CD4-positive, alpha-beta memory T cell (primary cell): ENCODE results near the gene ZMYND8. TPM values are rescaled to one million over a fixed set of nuclear protein-coding genes. Genes with fewer than 3 reads are reported as not detected.

ENCODE experiments used
- CTCF ChIA-PET: fragments of 350-600 bp; sonication (Branson Sonifier 250); formaldehyde crosslinking; loops from one replicate; lab custom pipeline; 2021; ENCODE audit warnings: inconsistent platforms; ENCODE audit not compliant: partially characterized antibody; lab: Charles Lee
- POLR2A ChIA-PET: fragments of 350-600 bp; sonication (Branson Sonifier 250); formaldehyde crosslinking; loops from one replicate; lab custom pipeline; 2021; ENCODE audit not compliant: partially characterized antibody; lab: Charles Lee
- DNase-seq, 5 donors: peaks; one replicate each; pipeline versions ENCODE4 v3.0.0 to v3.0.0-alpha.2; 2020 to 2022; ENCODE audit warnings: mixed read lengths in 1 of 5
- H3K27ac ChIP-seq: one replicate; pipeline ENCODE4 v1.7.0; 2013; ENCODE audit warnings: low read depth, low read length
- H3K27me3 ChIP-seq: 2 replicates; pipeline ENCODE4 v1.7.0; 2013; ENCODE audit warnings: mild to moderate bottlenecking, low read length, moderate library complexity; ENCODE audit not compliant: insufficient read depth
- H3K36me3 ChIP-seq: 2 replicates; pipeline ENCODE4 v1.7.0; 2013; ENCODE audit warnings: mild to moderate bottlenecking, low read length, moderate library complexity; ENCODE audit not compliant: insufficient read depth
- H3K4me1 ChIP-seq: 2 replicates; pipeline ENCODE4 v1.7.0; 2013; ENCODE audit warnings: mild to moderate bottlenecking, low read length, moderate library complexity; ENCODE audit not compliant: insufficient read depth
- H3K4me3 ChIP-seq, 2 donors: one replicate each; pipeline ENCODE4 v1.7.0; 2013; ENCODE audit warnings: low read length in 2 of 2, mild to moderate bottlenecking in 1 of 2
- H3K9me3 ChIP-seq, 2 donors: one replicate each; pipeline ENCODE4 v1.7.0; 2013; ENCODE audit warnings: low read length in 2 of 2, control low read depth in 1 of 2; ENCODE audit not compliant: control insufficient read depth in 1 of 2
- H3K27ac Mint-ChIP-seq, 7 donors: one replicate each; pipeline ENCODE4 v1.8.0; 2020 to 2021; ENCODE audit warnings: mixed read lengths in 7 of 7, mild to moderate bottlenecking in 6 of 7, inconsistent platforms in 3 of 7, moderate library complexity in 3 of 7
- H3K27me3 Mint-ChIP-seq, 2 donors: one replicate each; pipeline ENCODE4 v1.8.0; 2020 to 2021; ENCODE audit warnings: mixed read lengths in 2 of 2
- H3K36me3 Mint-ChIP-seq, 2 donors: one replicate each; pipeline ENCODE4 v1.8.0; 2020 to 2021; ENCODE audit warnings: mixed read lengths in 2 of 2, inconsistent platforms in 1 of 2, mild to moderate bottlenecking in 1 of 2
- H3K4me1 Mint-ChIP-seq, 4 donors: one replicate each; pipeline ENCODE4 v1.8.0; 2020 to 2021; ENCODE audit warnings: mixed read lengths in 4 of 4, mild to moderate bottlenecking in 1 of 4
- H3K4me3 Mint-ChIP-seq, 8 donors: one replicate each; pipeline ENCODE4 v1.8.0; 2020 to 2021; ENCODE audit warnings: mixed read lengths in 8 of 8, mild to moderate bottlenecking in 7 of 8, moderate library complexity in 6 of 8, inconsistent platforms in 3 of 8
- H3K9me3 Mint-ChIP-seq, 8 donors: one replicate each; pipeline ENCODE4 v1.8.0; 2020 to 2021; ENCODE audit warnings: mixed read lengths in 8 of 8, mild to moderate bottlenecking in 5 of 8, inconsistent platforms in 3 of 8, moderate library complexity in 1 of 8
- intact Hi-C: fragments of 100-400 bp; cut with micrococcal nuclease; formaldehyde crosslinking; loops from one replicate; pipeline ENCODE4 v1.15.1; 2023
- polyA plus RNA-seq, 2 donors: library from polyadenylated mRNA; unstranded; fragments of 300-500 nt; fragmentation: Illumina TruSeq; gene quantifications; one replicate each; pipeline ENCODE4 v1.2.3, GENCODE V29; 2021
- total RNA-seq, 2 experiments: library from RNA; stranded (reverse); gene quantifications; one replicate each; pipeline ENCODE4 v1.2.3, GENCODE V29; 2021

ZMYND8 gene
- total and polyA plus RNA-seq, 4 experiments from 2014 or later, result 3.5 to 48.5 (median 33.9) TPM

DNA sequence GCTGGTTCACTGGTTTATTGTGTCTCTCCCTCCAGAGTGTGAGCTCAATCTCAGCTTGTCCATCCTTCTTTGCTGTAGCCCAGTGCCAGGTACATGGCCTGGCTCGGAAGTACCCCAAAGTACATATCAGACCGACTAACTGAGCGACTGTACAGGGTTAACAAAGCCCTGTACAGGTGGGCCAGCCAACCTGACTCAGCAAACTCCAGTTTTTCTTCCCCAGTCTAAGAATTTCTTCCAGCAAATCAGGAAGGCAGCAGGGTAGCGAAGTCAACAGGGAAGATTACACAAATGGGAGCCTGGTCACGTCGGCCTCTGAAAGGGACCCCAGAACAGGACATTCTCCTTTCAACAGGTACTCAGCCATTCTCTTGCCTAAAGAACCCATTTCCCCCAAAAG, 31.3 kb downstream of the ZMYND8 start:
- Histone ChIP-seq H3K4me3 (no peak overlapping the region), H3K27ac (no peak overlapping the region), H3K36me3 (peaks cover 3% of the 10 kb centered on the region), H3K9me3 (no peaks in the 10 kb centered on the region), H3K4me1 (peaks cover 39% of the 10 kb centered on the region), H3K27me3 (no peaks in the 10 kb centered on the region)
- H3K9me3 Mint-ChIP-seq, result peaks cover 0 to 2% (median 0%) of the 10 kb centered on the region in 8 donors
- no peak for DNase-seq
- POLR2A ChIA-PET, result interaction anchor here (1.2 kb wide), 1 partner anchor 10 kb away, joined by 3 read pairs; no protein-coding TSS in a partner anchor
- CTCF ChIA-PET, result interaction anchor here (1.2 kb wide), 1 partner anchor 11 kb away, joined by 4 read pairs; no protein-coding TSS in a partner anchor
- peak overlapping the region in 4 of 7 donors; percentile 7 to 78 (median 54) for H3K27ac Mint-ChIP-seq
- H3K27me3 Mint-ChIP-seq, result no peaks in the 10 kb centered on the region
- intact Hi-C loops, result no loop called here
- H3K4me1 Mint-ChIP-seq, result peaks cover 34 to 74% (median 49%) of the 10 kb centered on the region in 4 donors
- H3K36me3 Mint-ChIP-seq, result peaks cover 10 to 15% of the 10 kb centered on the region in 2 donors
- peak overlapping the region in 1 of 8 donors; percentile 60 for H3K4me3 Mint-ChIP-seq

DNA sequence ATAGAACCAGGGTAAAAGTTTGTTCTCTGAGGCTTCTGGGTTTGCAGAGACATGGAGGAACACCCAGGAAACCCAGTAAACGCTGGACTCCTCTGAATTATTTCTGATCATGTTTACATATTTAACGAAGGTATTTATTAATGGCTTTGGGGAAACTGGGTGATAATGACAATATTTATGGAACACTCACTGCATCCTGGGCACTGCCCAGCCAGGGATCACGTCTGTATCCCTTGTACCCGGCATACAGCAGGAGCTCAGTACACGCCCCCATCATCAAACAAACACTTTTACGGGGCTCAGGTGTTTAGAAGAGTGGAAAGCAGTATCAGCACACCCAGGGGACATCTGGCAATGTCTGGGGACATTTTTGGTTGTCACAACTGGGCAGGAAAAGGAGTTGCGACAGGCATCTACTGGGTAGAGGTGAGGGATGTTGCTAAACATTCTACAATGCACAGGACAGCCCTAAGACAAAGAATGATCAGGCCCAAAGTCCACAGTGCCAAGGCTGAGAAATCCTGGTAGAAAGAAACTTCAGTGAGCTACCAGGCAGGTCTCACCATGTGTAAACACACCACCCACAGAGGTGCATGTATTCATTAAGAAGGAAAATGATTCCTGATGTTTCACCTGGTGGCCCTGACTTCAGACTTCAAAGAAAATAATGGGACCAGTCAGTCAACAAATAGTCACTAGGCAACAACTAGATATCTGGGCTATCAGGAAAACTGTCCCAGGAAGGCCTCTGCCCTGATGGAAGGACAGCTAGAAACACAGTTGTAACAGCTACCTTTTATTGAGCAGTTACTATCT, 35.3 kb downstream of the ZMYND8 start:
- no peak overlapping the region for H3K4me3 Mint-ChIP-seq
- H3K36me3 Mint-ChIP-seq, result peaks cover 0 to 5% of the 10 kb centered on the region in 2 donors
- Histone ChIP-seq H3K36me3 (peaks cover 3% of the 10 kb centered on the region), H3K27ac (no peak overlapping the region), H3K4me3 (no peak overlapping the region), H3K4me1 (peaks cover 61% of the 10 kb centered on the region), H3K9me3 (no peaks in the 10 kb centered on the region), H3K27me3 (no peaks in the 10 kb centered on the region)
- CTCF ChIA-PET, result interaction anchor here (0.6 to 1.1 kb wide), 2 partner anchors 49 to 1489 kb away, joined by 3 to 4 read pairs; no protein-coding TSS in a partner anchor
- POLR2A ChIA-PET, result no interaction called here
- H3K27me3 Mint-ChIP-seq, result no peaks in the 10 kb centered on the region
- peaks cover 0 to 2% (median 0%) of the 10 kb centered on the region in 8 donors for H3K9me3 Mint-ChIP-seq
- peak overlapping the region in 6 of 7 donors; percentile 3 to 74 (median 60) for H3K27ac Mint-ChIP-seq
- intact Hi-C loops, result no loop called here
- no peak for DNase-seq
- H3K4me1 Mint-ChIP-seq, result peaks cover 44 to 86% (median 65%) of the 10 kb centered on the region in 4 donors

DNA sequence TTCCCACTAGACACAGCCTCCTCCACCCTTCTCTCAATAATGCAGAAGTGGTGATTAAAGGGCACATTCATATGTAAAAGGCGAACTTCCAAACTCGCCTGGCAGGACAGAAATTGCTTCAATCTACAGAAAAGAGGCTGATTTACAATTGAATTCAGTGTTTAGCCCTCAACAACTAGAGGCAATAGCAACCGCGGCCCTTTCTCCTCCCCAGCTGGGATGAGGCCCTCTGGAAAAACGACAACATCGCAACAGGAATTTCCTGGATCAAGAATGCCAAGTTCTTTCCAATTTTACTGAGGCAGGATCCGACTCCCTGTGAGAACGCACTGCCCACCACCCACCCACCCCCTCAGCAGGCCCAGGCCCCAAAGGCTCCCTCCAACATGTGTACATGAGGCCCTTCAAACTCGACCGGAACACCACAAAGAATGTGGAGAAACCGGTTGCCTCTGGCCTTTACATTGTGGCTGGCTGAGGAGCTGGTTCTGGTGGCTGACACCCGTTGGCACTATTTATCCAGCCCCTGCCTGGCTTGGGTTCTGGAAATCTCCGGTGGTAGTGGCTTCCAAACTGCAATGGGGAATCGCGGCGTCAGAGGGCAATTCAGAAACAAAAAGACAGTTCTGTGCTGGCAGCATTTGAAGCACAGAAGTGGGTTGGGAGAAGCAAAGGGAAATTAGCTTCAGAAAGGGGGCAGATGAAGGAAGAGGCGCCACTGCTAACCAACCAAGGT, 36.8 kb downstream of the ZMYND8 start:
- no peaks in the 10 kb centered on the region for H3K27me3 Mint-ChIP-seq
- Histone ChIP-seq H3K36me3 (peaks cover 6% of the 10 kb centered on the region), H3K4me3 (no peak overlapping the region), H3K27me3 (no peaks in the 10 kb centered on the region), H3K9me3 (no peaks in the 10 kb centered on the region), H3K27ac (no peak overlapping the region), H3K4me1 (peaks cover 66% of the 10 kb centered on the region)
- peaks cover under 1 to 5% of the 10 kb centered on the region in 2 donors for H3K36me3 Mint-ChIP-seq
- DNase-seq, result no peak
- peak overlapping the region; percentile 78 to 91 (median 85) for H3K27ac Mint-ChIP-seq
- intact Hi-C loops, result loop anchor here (5.0 kb wide), 1 partner anchor 38 kb away; the partner anchor contains the start of gene ZMYND8
- peak overlapping the region in 2 of 8 donors; percentile 28 to 40 for H3K4me3 Mint-ChIP-seq
- CTCF ChIA-PET, result interaction anchor here (1.6 kb wide), 1 partner anchor 64 kb away, joined by 6 read pairs; no protein-coding TSS in a partner anchor
- H3K4me1 Mint-ChIP-seq, result peaks cover 45 to 89% (median 70%) of the 10 kb centered on the region in 4 donors
- POLR2A ChIA-PET, result no interaction called here
- no peaks in the 10 kb centered on the region for H3K9me3 Mint-ChIP-seq

DNA sequence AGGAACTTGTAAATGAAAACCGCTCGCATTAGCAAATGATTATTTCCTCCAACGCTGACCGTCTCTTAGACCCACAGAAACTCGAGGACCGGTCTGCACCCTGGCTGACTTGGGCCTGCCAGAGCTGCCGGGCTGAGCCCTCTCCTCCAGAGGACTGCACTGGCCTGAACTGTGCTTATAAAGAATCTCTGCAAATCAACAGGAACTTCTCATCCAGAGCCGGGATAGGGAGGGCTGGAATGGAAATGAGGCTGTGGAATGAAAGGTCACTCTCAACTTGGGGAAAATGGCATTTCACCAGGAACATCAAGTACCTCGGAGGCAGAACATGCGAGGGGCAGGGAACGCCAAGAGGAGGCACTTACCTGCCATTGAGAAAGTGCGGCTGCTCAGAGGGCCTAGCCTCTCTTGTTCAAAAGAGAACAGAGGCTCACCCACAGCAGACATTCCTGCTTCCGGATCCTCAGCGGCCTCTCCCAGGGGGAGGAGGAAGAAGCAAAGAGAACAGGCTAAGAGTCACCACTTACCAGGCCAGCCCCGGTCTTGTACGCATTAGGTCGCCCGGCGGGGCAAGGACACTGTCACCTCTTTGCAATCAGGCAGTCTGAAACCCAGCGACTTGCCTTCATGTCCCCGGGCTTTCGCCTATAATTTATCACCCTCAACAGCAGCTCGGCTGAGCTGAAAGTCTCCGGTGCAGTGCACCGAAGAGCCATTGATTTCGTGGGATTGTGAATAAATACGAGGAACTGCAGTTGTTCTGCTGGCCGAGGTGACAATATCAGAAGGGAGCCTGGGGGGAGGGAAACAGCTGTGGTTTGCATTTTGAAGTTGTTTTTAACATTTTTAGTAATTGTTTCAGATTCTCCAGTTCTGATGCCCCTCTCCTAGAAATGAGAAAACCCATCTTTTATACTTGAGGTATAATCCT, 37.6 kb downstream of the ZMYND8 start:
- H3K36me3 Mint-ChIP-seq, result peaks cover 3 to 4% of the 10 kb centered on the region in 2 donors
- H3K4me1 Mint-ChIP-seq, result peaks cover 44 to 88% (median 70%) of the 10 kb centered on the region in 4 donors
- intact Hi-C loops, result loop anchor here (5.0 kb wide), 1 partner anchor 38 kb away; the partner anchor contains the start of gene ZMYND8
- DNase-seq, result no peak
- H3K4me3 Mint-ChIP-seq, result peak overlapping the region in 4 of 8 donors; percentile 25 to 54 (median 43)
- Histone ChIP-seq H3K4me1 (peaks cover 66% of the 10 kb centered on the region), H3K27ac (no peak overlapping the region), H3K4me3 (no peak overlapping the region), H3K36me3 (peaks cover 6% of the 10 kb centered on the region), H3K27me3 (no peaks in the 10 kb centered on the region), H3K9me3 (no peaks in the 10 kb centered on the region)
- peak overlapping the region; percentile 26 to 91 (median 81) for H3K27ac Mint-ChIP-seq
- no peaks in the 10 kb centered on the region for H3K9me3 Mint-ChIP-seq
- CTCF ChIA-PET, result interaction anchor here (1.6 to 2.6 kb wide), 2 partner anchors 64 to 65 kb away, joined by 6 to 12 read pairs; no protein-coding TSS in a partner anchor
- no peaks in the 10 kb centered on the region for H3K27me3 Mint-ChIP-seq
- POLR2A ChIA-PET, result no interaction called here

DNA sequence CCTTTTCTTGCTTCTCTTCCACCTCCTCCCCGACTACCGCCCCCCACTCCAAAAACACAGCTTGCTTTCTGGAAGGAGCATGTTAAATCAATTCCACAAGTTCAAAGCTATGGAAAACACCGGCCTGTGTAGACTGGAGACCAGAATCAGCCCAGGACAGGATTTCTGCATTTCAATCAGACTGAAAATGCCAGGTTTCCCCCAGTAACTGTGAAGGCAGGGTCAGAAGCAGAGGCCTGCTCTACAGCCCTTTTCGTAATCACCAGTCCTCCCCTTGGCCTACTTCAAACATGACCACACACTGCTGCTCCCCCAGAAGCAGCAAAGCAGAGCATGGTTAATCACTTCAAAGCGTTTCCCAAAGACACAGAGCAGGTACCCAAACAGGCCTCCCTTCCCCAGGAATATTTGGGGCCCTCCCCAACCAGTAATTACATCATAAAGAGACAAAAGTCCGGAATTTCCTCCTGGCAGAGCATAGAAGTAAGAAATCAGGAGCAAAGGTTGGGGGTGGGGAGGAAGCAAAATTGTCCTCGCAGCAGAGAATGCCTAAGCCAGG, 38.4 kb downstream of the ZMYND8 start:
- Histone ChIP-seq H3K27ac (peak overlapping the region; percentile 12), H3K36me3 (peaks cover 6% of the 10 kb centered on the region), H3K9me3 (no peaks in the 10 kb centered on the region), H3K27me3 (no peaks in the 10 kb centered on the region), H3K4me1 (peaks cover 65% of the 10 kb centered on the region), H3K4me3 (no peak overlapping the region)
- H3K4me3 Mint-ChIP-seq, result peak overlapping the region in 6 of 8 donors; percentile 20 to 59 (median 48)
- intact Hi-C loops, result loop anchor here (5.0 kb wide), 1 partner anchor 39 kb away; the partner anchor contains the start of gene ZMYND8
- no peaks in the 10 kb centered on the region for H3K27me3 Mint-ChIP-seq
- H3K36me3 Mint-ChIP-seq, result peaks cover 3 to 4% of the 10 kb centered on the region in 2 donors
- POLR2A ChIA-PET, result interaction anchor here (0.5 to 1.1 kb wide), 2 partner anchors 32 to 1370 kb away, joined by 3 read pairs; no protein-coding TSS in a partner anchor
- CTCF ChIA-PET, result interaction anchor here (1.2 to 2.6 kb wide), 2 partner anchors 45 to 66 kb away, joined by 5 to 12 read pairs; no protein-coding TSS in a partner anchor
- H3K9me3 Mint-ChIP-seq, result no peaks in the 10 kb centered on the region
- no peak for DNase-seq
- peak overlapping the region; percentile 70 to 91 (median 87) for H3K27ac Mint-ChIP-seq
- H3K4me1 Mint-ChIP-seq, result peaks cover 39 to 81% (median 64%) of the 10 kb centered on the region in 4 donors
